Panc1 (cell line): Measurements from ENCODE around the gene TNIK. TPM values are rescaled to one million over a fixed set of nuclear protein-coding genes. Genes with fewer than 3 reads are reported as not detected.

Experiments
- ATAC-seq: fragments of 200-7000 bp; cut with Tn5 transposase; 2 replicates; pipeline ENCODE4 v1.9.1; 2020; ENCODE audit warnings: mild to moderate bottlenecking, moderate library complexity
- BruUV-seq: library from RNA; stranded (reverse); fragments of 400-500 nt; replicated peaks from 2 replicates; lab custom pipeline; 2021; lab: Mats Ljungman, UMichigan
- CTCF ChIA-PET: fragments of 300-600 bp; sonication (Branson Sonifier 250); formaldehyde crosslinking; loops from one replicate; lab custom pipeline; 2022; ENCODE audit warnings: antibody characterized with exemption; lab: Charles Lee
- POLR2A ChIA-PET: fragments of 300-600 bp; sonication (Branson Sonifier 250); formaldehyde crosslinking; loops from one replicate; lab custom pipeline; 2022; ENCODE audit warnings: antibody characterized with exemption; lab: Charles Lee
- DNase-seq: peaks from one replicate; pipeline ENCODE4 v3.0.0-alpha.2; 2010; ENCODE audit warnings: low read depth, low spot score
- H3K27ac ChIP-seq: 2 replicates; pipeline ENCODE4 v1.5.1; 2011; ENCODE audit warnings: mild to moderate bottlenecking, low read length, inconsistent platforms
- H3K27me3 ChIP-seq: fragments of 200-500 bp; sonication (Bioruptor generic); 2 replicates; pipeline ENCODE4 v1.6.0; 2014; ENCODE audit warnings: low read length, inconsistent platforms; ENCODE audit not compliant: control insufficient read depth, insufficient read depth
- H3K36me3 ChIP-seq: fragments of 200-500 bp; sonication (Bioruptor generic); 2 replicates; pipeline ENCODE4 v1.5.1; 2014; ENCODE audit warnings: inconsistent platforms, mild to moderate bottlenecking, low read length, moderate library complexity; ENCODE audit not compliant: control insufficient read depth, insufficient read depth
- H3K4me1 ChIP-seq: 2 replicates; pipeline ENCODE4 v1.5.1; 2011; ENCODE audit warnings: inconsistent platforms, mild to moderate bottlenecking, low read length, moderate library complexity; ENCODE audit not compliant: control insufficient read depth, insufficient read depth
- H3K4me3 ChIP-seq, 2 experiments: 2 replicates each; pipeline ENCODE4 v1.5.1; 2011 to 2012; ENCODE audit warnings: low read depth in 2 of 2, low read length in 2 of 2, mild to moderate bottlenecking in 2 of 2, inconsistent platforms in 1 of 2, moderate library complexity in 1 of 2
- H3K9me3 ChIP-seq: fragments of 200-500 bp; sonication (Bioruptor generic); 2 replicates; pipeline ENCODE4 v1.5.1; 2014; ENCODE audit warnings: low read depth, mild to moderate bottlenecking, inconsistent platforms, low read length, moderate library complexity; ENCODE audit not compliant: control insufficient read depth, insufficient read depth
- CTCF ChIP-seq: fragments of 450-650 bp; IDR thresholded peaks from 2 replicates; pipeline ENCODE4 v1.5.1; 2017; ENCODE audit warnings: mild to moderate bottlenecking
- POLR2AphosphoS5 ChIP-seq: IDR thresholded peaks from 2 replicates; pipeline ENCODE4 v1.6.1; 2012; ENCODE audit warnings: mild to moderate bottlenecking, low read depth, low read length, moderate library complexity
- REST ChIP-seq, 2 experiments: IDR thresholded peaks; 2 replicates each; pipeline ENCODE4 v1.6.1; 2011 to 2012; ENCODE audit warnings: low read depth in 2 of 2, control low read depth in 1 of 2, low read length in 1 of 2, mild to moderate bottlenecking in 1 of 2, moderate library complexity in 1 of 2; ENCODE audit not compliant: insufficient read depth in 1 of 2
- SIN3A ChIP-seq: IDR thresholded peaks from 2 replicates; pipeline ENCODE4 v1.6.1; 2012; ENCODE audit warnings: low read depth, mild to moderate bottlenecking, low read length, moderate library complexity, borderline replicate concordance; ENCODE audit not compliant: insufficient read depth
- TCF7L2 ChIP-seq: IDR thresholded peaks from 2 replicates; pipeline ENCODE4 v1.6.1; 2011; ENCODE audit warnings: mild to moderate bottlenecking, low read depth, low read length, inconsistent platforms
- in situ Hi-C: cut with HindIII; loops from 2 replicates; pipeline ENCODE4 v1.10.0; 2016; ENCODE audit warnings: low sequenced_read_pairs, low pct_unique_long_range_greater_than_20kb
- intact Hi-C: fragments of 100-400 bp; cut with micrococcal nuclease; formaldehyde crosslinking; loops from one replicate; pipeline ENCODE4 v1.10.0; 2022; ENCODE audit not compliant: unreplicated experiment
- total RNA-seq: library from RNA; stranded (reverse); gene quantifications from one replicate; pipeline ENCODE4 v1.2.1, GENCODE V29; 2021; ENCODE audit not compliant: unreplicated experiment

Gene TNIK
- total RNA-seq, 1 experiment from 2014 or later = 1.9 TPM

GRCh38 chr3:171346019-171346418 is 114.2 kb downstream of the TNIK start:
- CTCF ChIA-PET = no interaction called here
- ATAC-seq (no peak), DNase-seq (no peak)
- H3K9me3 ChIP-seq = no peaks in the 10 kb centered on the region
- TF ChIP-seq TCF7L2 = no peak
- no peak for TF ChIP-seq SIN3A
- TF ChIP-seq POLR2AphosphoS5 = no peak
- no peak for TF ChIP-seq REST (IDR thresholded peaks at IDR 0.05; ENCODE audit: insufficient read depth in 1 of 2, low read depth in 2 of 2, low read length in 1 of 2)
- TF ChIP-seq CTCF = no peak
- H3K4me3 ChIP-seq = no peak overlapping the region
- POLR2A ChIA-PET = no interaction called here
- no peak overlapping the region for H3K27ac ChIP-seq
- intact Hi-C loops (no loop called here), in situ Hi-C loops (no loop called here)
- no peaks in the 10 kb centered on the region for H3K36me3 ChIP-seq
- no TSS peak for BruUV-seq
- H3K4me1 ChIP-seq = no peaks in the 10 kb centered on the region
- H3K27me3 ChIP-seq = peaks cover 7% of the 10 kb centered on the region

GRCh38 chr3:171345107-171345843 is 114.9 kb downstream of the TNIK start:
- Histone ChIP-seq H3K4me3 (no peak overlapping the region), H3K36me3 (no peaks in the 10 kb centered on the region), H3K27me3 (peaks cover 7% of the 10 kb centered on the region), H3K9me3 (no peaks in the 10 kb centered on the region), H3K4me1 (no peaks in the 10 kb centered on the region), H3K27ac (no peak overlapping the region)
- ChIA-PET CTCF (no interaction called here), POLR2A (no interaction called here)
- in situ Hi-C loops = no loop called here
- ATAC-seq (no peak), DNase-seq (no peak)
- intact Hi-C loops = no loop called here
- no TSS peak for BruUV-seq
- TF ChIP-seq SIN3A (no peak), TCF7L2 (no peak), POLR2AphosphoS5 (no peak), CTCF (no peak), REST (IDR thresholded peaks at IDR 0.05; ENCODE audit: insufficient read depth in 1 of 2, low read depth in 2 of 2, low read length in 1 of 2) (no peak)
